ENCODE data around the gene C4BPA.

DNA sequence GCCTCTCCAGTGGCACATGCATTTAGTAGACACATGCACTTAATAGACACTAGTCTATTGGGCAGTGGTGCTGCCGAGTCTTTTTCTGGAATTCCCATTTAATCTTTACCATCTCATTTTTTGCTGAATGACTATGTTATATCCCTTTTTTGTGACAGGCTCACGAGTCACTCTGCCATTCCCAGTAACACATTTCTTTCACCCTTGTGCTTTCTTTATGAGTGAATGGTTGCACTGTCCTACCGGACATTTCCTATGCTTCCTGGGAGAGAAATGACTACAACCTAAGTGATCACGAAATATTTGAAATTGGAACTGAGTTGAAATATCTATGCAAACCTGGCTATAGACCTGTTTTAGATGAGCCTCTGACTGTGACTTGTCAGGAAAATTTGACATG lies 70.9 kb downstream of the C4BPA start:
- TF ChIP-seq CTCF (IDR thresholded peaks at IDR 0.05; ENCODE audit: low read depth, low read length) (no peak), EZH2phosphoT487 (IDR thresholded peaks at IDR 0.05; ENCODE audit: low read depth) (no peak)
